Lower lobe of right lung (tissue), 2 donors: Measurements from ENCODE around the gene HLA-DQB2. TPM values are rescaled to one million over a fixed set of nuclear protein-coding genes. Genes with fewer than 3 reads are reported as not detected.
A peak's percentile ranks its signal among the peaks of the same experiment; 100 is the strongest.

ENCODE experiments used
- ATAC-seq, 2 donors: fragments of 200-7000 bp; cut with Tn5 transposase; one replicate each; pipeline ENCODE4 v1.9.1; 2020 to 2022; ENCODE audit warnings: mild to moderate bottlenecking in 2 of 2, moderate library complexity in 2 of 2
- DNase-seq: peaks from one replicate; pipeline ENCODE4 v3.0.0-alpha.2; 2020
- H3K27ac ChIP-seq: fragments of 200-600 bp; one replicate; pipeline ENCODE4 v1.8.0; 2022
- H3K27me3 ChIP-seq: fragments of 200-600 bp; one replicate; pipeline ENCODE4 v1.8.0; 2022; ENCODE audit warnings: low read depth
- H3K36me3 ChIP-seq: fragments of 200-600 bp; one replicate; pipeline ENCODE4 v1.8.0; 2022; ENCODE audit warnings: mild to moderate bottlenecking
- H3K4me1 ChIP-seq: fragments of 200-600 bp; one replicate; pipeline ENCODE4 v1.8.0; 2022
- H3K4me3 ChIP-seq: fragments of 200-600 bp; one replicate; pipeline ENCODE4 v1.8.0; 2022; ENCODE audit warnings: mild to moderate bottlenecking
- H3K9me3 ChIP-seq: fragments of 200-600 bp; one replicate; pipeline ENCODE4 v1.8.0; 2022
- intact Hi-C: fragments of 100-400 bp; cut with DNase I; formaldehyde crosslinking; loops from one replicate; pipeline ENCODE4 v1.11.0; 2022
- total RNA-seq: library from RNA; stranded (reverse); fragmentation: NEBNext Ultra II Directional; extraction: Animal tissue kit (Norgen Biotek cat#: 25700); gene quantifications from one replicate; pipeline ENCODE4 v1.2.1, GENCODE V29; 2021
- TF ChIP-seq, protein P1 (sequence below): fragments of 200-600 bp; IDR thresholded peaks from one replicate; pipeline ENCODE4 v1.8.0; 2022; ENCODE audit warnings: antibody characterized with exemption, mild to moderate bottlenecking
- donor health status: DM: no; HTN: yes; CAD: no; lungs with severe emphysema.

Gene HLA-DQB2
- total RNA-seq, 1 donor from 2014 or later = 74.8 TPM

DNA sequence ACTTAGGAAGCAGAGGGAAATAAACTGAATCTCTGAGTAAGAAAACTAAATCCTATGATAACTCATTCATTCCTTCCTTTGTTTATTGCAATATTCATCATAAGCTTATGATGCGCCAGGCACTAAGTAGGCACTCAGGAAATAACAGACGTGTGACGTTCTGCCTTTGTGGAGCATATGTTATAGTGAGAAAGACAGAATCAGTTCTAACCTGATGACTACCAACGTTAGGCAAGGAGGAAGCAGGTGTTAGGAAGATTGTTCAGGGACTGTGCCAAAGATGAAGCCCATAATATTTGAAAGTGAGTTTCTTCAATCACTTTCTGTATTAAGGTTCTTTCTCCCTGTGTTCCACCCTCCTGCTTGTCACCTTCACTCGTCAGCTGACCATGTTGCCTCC, 18.6 kb downstream of the HLA-DQB2 start:
- Histone ChIP-seq H3K27me3 (peaks cover 3% of the 10 kb centered on the region), H3K9me3 (no peaks in the 10 kb centered on the region), H3K4me1 (no peaks in the 10 kb centered on the region), H3K4me3 (no peak overlapping the region), H3K27ac (no peak overlapping the region), H3K36me3 (no peaks in the 10 kb centered on the region)
- TF ChIP-seq, protein P1, sequence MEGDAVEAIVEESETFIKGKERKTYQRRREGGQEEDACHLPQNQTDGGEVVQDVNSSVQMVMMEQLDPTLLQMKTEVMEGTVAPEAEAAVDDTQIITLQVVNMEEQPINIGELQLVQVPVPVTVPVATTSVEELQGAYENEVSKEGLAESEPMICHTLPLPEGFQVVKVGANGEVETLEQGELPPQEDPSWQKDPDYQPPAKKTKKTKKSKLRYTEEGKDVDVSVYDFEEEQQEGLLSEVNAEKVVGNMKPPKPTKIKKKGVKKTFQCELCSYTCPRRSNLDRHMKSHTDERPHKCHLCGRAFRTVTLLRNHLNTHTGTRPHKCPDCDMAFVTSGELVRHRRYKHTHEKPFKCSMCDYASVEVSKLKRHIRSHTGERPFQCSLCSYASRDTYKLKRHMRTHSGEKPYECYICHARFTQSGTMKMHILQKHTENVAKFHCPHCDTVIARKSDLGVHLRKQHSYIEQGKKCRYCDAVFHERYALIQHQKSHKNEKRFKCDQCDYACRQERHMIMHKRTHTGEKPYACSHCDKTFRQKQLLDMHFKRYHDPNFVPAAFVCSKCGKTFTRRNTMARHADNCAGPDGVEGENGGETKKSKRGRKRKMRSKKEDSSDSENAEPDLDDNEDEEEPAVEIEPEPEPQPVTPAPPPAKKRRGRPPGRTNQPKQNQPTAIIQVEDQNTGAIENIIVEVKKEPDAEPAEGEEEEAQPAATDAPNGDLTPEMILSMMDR = no peak
- intact Hi-C loops = no loop called here
- DNase-seq (no peak), ATAC-seq (no peak)

DNA sequence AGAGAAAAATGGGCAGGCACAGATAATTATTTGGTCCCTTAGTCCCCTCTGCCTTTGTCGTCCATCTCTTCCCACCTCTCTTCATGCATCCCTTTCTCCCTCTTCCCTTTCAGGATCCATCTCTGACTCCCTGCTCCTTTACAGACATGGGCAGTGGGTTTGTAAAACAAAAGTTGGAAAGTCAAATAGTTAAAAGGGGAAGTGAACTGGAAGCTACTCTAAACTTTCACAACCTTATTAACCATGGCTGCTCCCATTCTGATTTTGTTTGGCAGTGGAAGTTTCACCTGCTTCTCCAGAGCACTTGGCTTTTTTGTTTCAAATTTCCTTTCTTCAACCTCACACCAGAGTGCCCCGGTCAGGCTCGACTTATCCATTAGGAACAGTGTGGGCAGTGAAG, 21.0 kb downstream of the HLA-DQB2 start:
- intact Hi-C loops = no loop called here
- no peaks in the 10 kb centered on the region for H3K9me3 ChIP-seq

DNA sequence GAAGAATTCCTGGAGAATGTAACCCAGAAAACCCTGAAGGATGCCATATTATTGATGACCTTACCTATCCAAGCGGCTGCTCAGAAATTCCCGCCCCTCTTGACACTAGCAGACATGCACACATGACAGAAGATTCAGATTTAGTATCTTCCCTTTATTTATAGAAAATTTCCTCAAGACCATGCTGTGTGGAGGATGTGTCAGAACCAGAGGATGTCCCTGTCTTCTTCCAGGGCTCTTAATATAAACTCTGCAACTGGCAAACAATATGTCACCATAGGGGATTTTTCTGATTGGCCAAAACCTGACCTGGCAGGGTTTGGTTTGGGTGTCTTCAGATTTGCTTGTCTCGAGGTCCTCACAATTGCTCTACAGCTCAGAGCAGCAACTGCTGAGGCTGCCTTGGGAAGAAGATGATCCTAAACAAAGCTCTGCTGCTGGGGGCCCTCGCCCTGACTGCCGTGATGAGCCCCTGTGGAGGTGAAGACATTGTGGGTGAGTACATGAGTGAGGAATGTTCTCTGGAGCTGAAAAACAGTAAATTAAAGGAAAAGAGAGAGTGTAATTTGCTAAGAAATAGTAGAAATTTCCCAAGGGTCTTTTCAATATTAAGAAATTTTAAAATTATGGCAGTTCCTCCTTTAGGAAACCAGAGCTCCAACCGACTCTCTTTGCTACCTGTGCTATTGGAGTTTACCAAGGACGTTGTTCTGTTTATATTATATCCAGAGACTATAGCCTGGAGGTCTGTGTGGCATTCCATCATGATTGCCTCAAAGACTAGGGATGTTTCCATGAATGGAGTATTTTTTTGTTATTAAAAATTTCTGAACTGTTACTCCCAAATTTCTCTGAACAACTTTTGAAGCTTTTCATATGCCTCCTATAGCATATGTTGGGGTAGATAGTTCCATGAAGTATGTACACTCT, 22.0 kb downstream of the HLA-DQB2 start, which contains the start of gene HLA-DQA2:
TSS of gene HLA-DQA2 (plus strand) at position 361 of the 930 bp plus-strand sequence. CDS start at position 414, 53 bp downstream.
- TF ChIP-seq, protein P1 = no peak
- intact Hi-C loops = no loop called here
- Histone ChIP-seq H3K27ac (no peak within 1 kb of the TSS), H3K9me3 (no peaks in the 10 kb centered on the region), H3K27me3 (no peaks in the 10 kb centered on the region), H3K4me3 (no peak within 1 kb of the TSS), H3K36me3 (no peaks in the 10 kb centered on the region), H3K4me1 (no peaks in the 10 kb centered on the region)
- peak in 1 of 2 donors; percentile 51 for ATAC-seq
- no peak for DNase-seq

More for the DNA sequence above, 21.0 kb downstream of the HLA-DQB2 start:
- no peak for DNase-seq
- Histone ChIP-seq H3K4me1 (no peaks in the 10 kb centered on the region), H3K4me3 (no peak overlapping the region), H3K27ac (no peak overlapping the region), H3K36me3 (no peaks in the 10 kb centered on the region), H3K27me3 (no peaks in the 10 kb centered on the region)
- TF ChIP-seq, protein P1 = no peak
- ATAC-seq = no peak

DNA sequence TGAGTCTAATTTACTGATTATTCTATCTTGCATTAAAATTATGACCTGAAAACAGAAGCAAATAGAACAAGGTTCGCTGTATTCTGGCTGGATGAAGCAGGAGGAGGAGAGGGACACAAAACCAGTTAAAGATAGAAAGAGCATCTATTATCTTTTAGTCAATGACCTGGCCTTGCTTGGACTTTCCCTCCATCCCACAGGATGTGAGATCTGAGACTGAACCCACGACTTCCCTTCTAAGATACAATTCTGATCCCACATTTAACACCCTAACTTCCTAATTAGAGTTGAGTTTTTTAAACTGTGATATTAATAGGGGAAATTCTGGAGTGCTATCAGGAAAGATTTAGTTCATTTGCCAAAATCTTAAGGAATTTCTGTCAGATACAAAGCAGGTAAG, 25.2 kb downstream of the HLA-DQB2 start:
- no peaks in the 10 kb centered on the region for H3K4me1 ChIP-seq
- H3K27ac ChIP-seq = no peak overlapping the region
- ATAC-seq (no peak), DNase-seq (no peak)
- intact Hi-C loops = no loop called here
- H3K9me3 ChIP-seq = no peaks in the 10 kb centered on the region
- no peaks in the 10 kb centered on the region for H3K36me3 ChIP-seq
- no peak overlapping the region for H3K4me3 ChIP-seq
- TF ChIP-seq, protein P1 = no peak
- H3K27me3 ChIP-seq = no peaks in the 10 kb centered on the region

DNA sequence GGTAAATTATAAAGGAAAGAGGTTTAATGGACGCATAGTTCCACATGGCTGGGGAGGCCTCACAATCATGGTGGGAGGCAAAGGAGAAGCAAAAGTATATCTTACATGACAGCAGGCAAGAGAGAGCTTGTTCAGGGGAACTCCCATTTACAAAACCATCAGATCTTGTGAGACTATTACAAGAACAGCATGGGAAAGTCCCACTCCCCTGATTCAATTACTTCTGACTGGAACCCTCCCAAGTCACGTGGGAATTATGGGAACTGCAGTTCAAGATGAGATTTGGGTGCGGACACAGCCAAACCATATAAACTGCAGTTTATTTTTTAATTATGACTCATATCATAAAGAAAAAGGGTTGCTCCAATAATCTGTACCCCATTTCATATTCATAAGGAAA, 44.5 kb downstream of the HLA-DQB2 start:
- Histone ChIP-seq H3K4me1 (no peaks in the 10 kb centered on the region), H3K9me3 (no peaks in the 10 kb centered on the region), H3K27me3 (no peaks in the 10 kb centered on the region), H3K4me3 (no peak overlapping the region), H3K36me3 (no peaks in the 10 kb centered on the region), H3K27ac (no peak overlapping the region)
- ATAC-seq = no peak
- intact Hi-C loops = no loop called here
- TF ChIP-seq, protein P1 = no peak
- no peak for DNase-seq
